GM12865 (cell line): ENCODE results near the gene PRR23E.

Source experiments
- DNase-seq: peaks from one replicate; pipeline ENCODE4 v3.0.0; 2010; ENCODE audit warnings: low read depth
- H3K4me3 ChIP-seq: 2 replicates; pipeline ENCODE4 v1.5.1; 2011; ENCODE audit warnings: mild to moderate bottlenecking, low read depth, low read length, control low read depth
- TF ChIP-seq, protein P1 (sequence below): IDR thresholded peaks from 2 replicates; pipeline ENCODE4 v1.5.1; 2011; ENCODE audit warnings: low read length, control low read depth, low read depth, inconsistent platforms; ENCODE audit not compliant: insufficient read depth; ENCODE audit errors: missing control alignments

Gene PRR23E

DNA sequence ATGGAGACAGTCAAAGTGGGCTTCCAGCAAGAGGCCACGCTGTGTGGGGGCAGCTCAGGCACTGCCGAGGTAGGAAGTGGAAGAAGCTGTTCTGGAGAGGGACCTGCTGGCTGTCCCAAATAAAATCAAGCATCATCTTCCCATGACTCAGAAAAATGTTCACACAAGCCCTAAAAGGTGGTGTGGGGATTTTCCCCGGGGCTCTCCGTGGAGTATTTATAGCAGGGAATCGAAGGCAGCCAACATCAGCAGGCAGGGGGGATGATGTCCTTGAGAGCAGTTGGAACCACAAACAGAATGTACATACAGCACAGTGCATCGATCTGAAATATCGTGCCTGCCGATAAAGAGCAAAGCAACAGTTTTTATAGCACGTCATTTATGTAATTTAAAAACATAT lies 27.6 kb downstream of the PRR23E start:
- H3K4me3 ChIP-seq, result peak overlapping the region; percentile 8; the same call in 1 of the 2 replicates
- peak; percentile 81 for DNase-seq
- TF ChIP-seq, protein P1, sequence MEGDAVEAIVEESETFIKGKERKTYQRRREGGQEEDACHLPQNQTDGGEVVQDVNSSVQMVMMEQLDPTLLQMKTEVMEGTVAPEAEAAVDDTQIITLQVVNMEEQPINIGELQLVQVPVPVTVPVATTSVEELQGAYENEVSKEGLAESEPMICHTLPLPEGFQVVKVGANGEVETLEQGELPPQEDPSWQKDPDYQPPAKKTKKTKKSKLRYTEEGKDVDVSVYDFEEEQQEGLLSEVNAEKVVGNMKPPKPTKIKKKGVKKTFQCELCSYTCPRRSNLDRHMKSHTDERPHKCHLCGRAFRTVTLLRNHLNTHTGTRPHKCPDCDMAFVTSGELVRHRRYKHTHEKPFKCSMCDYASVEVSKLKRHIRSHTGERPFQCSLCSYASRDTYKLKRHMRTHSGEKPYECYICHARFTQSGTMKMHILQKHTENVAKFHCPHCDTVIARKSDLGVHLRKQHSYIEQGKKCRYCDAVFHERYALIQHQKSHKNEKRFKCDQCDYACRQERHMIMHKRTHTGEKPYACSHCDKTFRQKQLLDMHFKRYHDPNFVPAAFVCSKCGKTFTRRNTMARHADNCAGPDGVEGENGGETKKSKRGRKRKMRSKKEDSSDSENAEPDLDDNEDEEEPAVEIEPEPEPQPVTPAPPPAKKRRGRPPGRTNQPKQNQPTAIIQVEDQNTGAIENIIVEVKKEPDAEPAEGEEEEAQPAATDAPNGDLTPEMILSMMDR, result no peak

- no peak for DNase-seq
- TF ChIP-seq, protein P1, result no peak
- H3K4me3 ChIP-seq, result peak overlapping the region; percentile 8; the same call in 1 of the 2 replicates
Observed at GRCh38 chr3:127221037-127221436, 28.1 kb downstream of the PRR23E start.

GRCh38 chr3:127221446-127222035 lies 28.6 kb downstream of the PRR23E start:
- peak overlapping the region; percentile 8 for H3K4me3 ChIP-seq
- TF ChIP-seq, protein P1, result no peak

DNA sequence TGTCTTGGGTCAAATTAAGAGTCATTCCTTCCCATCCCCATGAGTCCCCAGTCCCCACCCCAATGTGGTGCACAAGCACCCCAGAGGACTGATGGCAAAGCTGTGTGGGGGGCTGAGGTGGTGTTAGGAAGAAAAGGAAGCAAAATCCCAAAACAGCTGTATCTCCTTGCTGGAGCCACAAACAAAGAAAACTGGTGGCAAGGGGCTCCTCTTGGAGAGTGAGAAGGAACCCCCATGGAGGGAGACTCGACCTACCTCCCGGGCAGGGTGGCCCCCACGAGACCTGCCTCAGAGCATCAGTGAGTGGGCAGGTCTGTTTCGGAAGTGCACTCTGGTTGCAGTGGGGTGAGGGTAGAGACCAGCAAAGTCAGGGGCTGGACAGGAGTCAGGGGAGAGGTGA lies 29.2 kb downstream of the PRR23E start:
- peak overlapping the region; percentile 8; the same call in 1 of the 2 replicates for H3K4me3 ChIP-seq
- TF ChIP-seq, protein P1, result no peak
- no peak for DNase-seq

More at GRCh38 chr3:127221446-127222035, 28.6 kb downstream of the PRR23E start:
- DNase-seq, result no peak

DNA sequence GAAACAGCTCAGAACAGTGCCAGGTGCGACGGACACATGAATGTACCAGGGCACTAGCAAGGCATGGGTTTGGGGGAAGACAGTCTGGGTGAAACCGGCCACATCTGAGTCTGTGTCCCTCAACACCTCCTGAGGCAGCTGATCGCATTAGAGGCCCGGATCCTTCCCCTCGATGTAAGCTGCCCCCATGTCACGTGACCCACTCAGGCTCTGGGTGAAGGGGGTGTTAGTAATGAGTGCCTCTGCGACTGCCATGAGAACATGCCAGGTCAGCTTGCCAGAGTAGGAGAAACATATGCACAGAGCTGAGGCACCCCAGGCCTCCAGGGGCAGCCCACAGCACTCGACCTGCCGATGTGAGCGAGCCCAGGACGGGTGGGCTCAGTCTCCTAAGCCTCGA lies 29.7 kb downstream of the PRR23E start:
- no peak for DNase-seq
- no peak overlapping the region for H3K4me3 ChIP-seq
- TF ChIP-seq, protein P1, result no peak

DNA sequence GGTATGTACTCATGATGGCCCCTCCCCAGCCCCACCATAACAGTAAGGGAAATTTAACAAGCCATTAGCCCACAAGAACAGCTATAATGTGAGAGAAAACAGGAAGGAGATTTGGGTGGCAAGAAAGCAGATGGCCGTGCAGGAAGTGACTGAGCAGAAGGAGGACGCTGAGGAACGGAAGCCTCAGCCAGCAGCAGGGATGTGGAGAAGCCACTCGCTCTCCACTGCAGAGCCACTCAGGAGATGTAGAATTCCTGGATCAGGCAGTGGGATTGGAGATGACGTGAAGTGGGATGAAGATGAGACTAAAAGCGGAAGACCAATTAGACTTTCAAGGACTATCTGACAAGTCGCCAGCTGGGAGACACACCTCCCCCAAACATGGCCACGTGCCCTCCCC lies 31.2 kb downstream of the PRR23E start:
- no peak overlapping the region for H3K4me3 ChIP-seq
- TF ChIP-seq, protein P1, result no peak
- DNase-seq, result peak; percentile 45

DNA sequence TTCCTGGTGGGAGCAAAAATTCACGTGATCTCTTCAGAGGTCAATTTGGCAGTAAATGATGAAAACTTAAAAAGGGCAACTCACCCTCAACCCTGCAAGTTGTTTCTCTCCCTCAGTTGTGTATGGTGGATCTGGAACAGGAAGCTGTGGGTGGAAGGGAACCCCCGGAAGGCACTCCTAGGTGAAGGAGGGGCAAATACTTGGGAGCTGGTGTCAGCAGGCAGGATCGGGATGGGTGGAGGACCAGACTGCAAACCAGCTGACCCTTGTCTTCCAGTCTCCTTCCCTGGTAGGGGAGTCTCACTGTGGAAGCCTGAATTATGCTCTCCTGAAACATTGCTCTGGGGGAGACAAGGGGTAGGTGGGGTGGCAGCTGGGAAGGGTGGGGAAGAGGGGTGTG lies 33.5 kb downstream of the PRR23E start:
- DNase-seq, result no peak
- no peak overlapping the region for H3K4me3 ChIP-seq
- TF ChIP-seq, protein P1, result no peak
